GM04504 (cell line): ENCODE data around the gene TNFRSF6B.
"Not testable (repeated sequence)": the region's sequence is repeated elsewhere in the genome, so short reads cannot be mapped to it uniquely, and the experiment has no call there.

ENCODE experiments used
- DNase-seq: peaks from one replicate; pipeline ENCODE4 v3.0.0-alpha.2; 2012; ENCODE audit warnings: low read depth

The TNFRSF6B gene, protein sequence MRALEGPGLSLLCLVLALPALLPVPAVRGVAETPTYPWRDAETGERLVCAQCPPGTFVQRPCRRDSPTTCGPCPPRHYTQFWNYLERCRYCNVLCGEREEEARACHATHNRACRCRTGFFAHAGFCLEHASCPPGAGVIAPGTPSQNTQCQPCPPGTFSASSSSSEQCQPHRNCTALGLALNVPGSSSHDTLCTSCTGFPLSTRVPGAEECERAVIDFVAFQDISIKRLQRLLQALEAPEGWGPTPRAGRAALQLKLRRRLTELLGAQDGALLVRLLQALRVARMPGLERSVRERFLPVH

DNA sequence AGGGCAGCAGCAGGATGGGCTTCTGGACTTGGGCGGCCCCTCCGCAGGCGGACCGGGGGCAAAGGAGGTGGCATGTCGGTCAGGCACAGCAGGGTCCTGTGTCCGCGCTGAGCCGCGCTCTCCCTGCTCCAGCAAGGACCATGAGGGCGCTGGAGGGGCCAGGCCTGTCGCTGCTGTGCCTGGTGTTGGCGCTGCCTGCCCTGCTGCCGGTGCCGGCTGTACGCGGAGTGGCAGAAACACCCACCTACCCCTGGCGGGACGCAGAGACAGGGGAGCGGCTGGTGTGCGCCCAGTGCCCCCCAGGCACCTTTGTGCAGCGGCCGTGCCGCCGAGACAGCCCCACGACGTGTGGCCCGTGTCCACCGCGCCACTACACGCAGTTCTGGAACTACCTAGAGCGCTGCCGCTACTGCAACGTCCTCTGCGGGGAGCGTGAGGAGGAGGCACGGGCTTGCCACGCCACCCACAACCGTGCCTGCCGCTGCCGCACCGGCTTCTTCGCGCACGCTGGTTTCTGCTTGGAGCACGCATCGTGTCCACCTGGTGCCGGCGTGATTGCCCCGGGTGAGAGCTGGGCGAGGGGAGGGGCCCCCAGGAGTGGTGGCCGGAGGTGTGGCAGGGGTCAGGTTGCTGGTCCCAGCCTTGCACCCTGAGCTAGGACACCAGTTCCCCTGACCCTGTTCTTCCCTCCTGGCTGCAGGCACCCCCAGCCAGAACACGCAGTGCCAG is at the start of gene TNFRSF6B:
TSS of gene TNFRSF6B (plus strand) at position 25 of the 729 bp plus-strand sequence. CDS start at position 141, 116 bp downstream.
- DNase-seq, result no peak

DNA sequence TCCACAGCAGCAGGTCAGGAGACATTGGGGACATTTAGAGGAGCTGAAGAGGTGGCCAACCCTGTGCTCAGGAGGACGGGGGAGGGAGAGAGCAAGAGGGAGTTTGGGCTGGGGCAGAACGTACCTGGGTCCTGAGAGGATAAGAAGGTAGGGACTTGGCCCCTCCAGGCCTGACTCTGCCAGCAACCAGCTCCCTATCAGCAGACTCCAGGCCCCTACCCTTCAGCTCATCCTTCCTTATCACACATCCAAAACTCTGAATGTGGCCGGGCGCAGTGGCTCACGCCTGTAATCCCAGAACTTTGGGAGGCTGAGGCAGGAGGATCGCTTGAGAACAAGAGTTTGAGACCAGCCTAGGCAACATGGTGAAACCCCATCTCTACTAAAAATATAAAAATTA is 48.3 kb upstream of the TNFRSF6B start:
- no peak for DNase-seq

DNA sequence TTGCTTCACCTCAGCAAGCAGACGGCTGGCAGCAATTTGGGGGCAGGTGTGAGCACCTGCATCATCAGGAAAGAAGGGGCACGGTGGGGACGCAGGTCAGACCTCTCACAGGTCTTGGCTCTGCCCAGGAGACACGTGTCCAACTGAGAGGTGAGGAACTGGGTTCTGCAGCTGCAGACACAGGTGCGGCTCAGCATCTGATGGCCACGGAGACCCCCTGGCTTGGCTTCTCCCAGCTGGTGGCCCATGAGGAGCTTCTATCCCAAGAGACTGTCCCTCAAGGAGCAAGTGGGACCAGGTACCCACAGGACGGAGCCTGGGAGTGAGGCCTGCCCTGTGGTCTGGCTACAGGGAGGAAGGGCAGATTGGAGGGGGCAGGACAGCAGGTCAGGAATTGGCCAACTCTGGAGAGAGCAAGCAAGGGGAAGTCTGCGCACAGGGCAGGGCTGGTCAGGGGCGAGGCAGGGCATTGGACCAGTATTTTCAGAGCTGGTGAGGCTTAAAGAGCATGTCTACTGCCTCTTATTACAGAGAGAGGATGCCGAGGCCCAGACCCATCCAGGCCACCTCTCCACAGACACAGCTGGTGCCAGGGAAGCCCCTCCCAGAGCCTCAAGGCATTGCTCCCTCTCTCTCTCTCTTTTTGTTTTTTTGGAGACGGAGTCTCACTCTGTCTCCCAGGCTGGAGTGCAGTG is 47.4 kb upstream of the TNFRSF6B start:
- DNase-seq, result no peak

DNA sequence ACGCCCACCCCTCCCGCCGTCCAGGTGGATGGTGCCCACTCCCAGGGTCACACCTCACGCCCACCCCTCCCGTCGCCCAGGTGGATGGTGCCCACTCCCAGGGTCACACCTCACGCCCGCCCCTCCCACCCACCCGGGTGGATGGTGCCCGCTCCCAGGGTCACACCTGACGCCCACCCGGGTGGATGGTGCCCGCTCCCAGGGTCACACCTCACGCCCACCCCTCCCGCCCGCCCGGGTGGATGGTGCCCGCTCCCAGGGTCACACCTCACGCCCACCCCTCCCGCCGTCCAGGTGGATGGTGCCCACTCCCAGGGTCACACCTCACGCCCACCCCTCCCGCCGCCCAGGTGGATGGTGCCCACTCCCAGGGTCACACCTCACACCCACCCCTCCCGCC is 46.0 kb upstream of the TNFRSF6B start:
- not testable (repeated sequence) for DNase-seq

DNA sequence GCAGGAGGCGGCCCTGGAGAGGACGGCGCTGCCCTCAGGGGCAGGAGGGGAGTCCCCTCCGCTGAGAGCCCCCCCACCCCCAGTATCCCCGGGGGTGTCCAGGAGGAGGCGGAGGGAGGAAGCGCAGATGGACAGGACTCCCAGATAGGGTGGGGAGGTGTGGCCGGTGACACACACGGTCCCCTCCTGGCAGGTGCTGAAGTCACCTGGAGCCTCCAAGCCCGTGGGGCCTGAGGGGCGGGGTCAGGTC is 44.6 kb upstream of the TNFRSF6B start:
- no peak for DNase-seq

DNA sequence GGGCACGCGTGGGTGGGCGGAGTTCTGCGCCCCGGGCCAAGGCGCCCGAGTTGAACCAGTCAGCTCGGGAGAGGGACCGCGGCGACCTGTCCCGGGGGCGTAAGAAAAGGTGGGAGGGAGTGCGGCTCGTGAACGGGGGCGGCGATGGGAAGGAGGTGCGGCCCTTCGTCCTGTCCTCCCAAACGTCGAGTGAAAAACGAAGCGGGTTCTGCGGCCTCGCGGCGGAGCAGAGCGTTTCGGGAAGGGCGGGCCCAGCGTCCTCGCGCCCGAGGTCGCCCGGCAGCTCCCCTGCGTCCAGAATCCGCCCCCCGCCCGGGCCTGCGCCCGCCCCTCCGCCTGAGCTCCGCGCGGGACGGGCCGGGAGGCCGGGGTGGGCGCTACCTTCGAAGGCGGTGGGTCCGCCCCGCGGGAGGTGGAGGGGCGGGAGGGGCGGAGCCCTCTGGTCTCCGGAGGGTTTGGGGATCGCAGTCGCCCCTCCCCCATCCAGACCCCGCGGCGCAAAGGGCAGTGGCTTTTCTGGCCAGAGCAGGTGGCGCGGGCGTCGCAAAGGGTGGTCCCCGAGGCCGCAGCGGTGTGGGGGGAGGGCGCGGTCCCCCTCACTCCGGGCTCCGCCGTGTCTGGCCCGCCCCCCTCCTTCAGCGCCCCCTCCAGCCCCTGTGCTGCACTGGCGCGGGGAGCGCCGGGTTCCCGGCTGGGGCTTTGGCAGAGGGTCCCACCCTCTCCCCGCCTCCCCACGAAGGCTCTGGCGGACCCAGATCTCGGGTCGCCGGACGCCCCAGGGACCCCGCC is 44.1 kb upstream of the TNFRSF6B start:
- no peak for DNase-seq

DNA sequence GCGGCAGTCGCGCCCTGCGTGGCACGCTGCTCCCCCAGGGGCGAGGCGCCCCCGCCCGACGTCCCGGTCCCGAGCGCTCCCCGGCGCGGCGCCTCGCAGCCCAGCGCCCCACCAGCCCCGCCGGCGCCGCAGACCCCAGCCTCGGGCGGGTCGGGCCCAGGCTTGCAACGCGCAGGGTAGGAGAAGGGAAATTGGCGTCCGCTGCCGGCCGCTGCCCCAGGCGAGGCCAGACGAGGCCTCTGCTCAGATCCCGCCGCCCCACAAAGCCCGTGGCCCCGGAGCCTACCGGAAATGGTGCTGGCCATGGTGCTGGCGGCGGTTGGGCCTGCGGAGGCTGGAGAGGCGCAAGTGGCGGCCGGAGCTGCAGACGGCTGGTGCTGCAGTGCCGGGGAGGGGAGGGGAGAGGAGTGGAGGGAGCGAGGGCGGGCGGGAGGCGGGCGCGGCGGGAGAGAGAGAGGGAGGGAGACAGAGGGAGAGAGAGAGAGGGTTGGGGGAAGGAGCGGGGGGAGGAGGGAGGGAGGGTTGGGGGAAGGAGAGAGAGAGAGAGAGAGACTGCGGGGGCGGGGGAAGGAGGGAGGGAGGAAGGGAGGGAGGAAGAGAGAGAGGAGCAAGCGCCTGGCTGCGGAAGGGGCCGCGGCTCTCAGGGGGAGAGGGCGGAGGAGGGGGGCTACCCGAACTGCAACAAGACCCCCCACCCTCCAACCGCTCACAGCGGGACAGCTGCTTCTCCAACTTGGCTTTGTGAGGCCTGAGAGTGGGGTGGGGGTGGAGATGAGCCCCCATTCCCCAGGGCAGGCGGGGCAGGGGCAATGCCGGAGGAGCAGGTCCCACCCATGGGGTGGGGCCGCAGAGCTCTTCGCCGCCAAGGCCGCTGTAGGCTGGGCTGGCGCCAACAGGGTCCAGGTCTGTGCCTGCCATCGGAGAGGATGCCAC is 43.1 kb upstream of the TNFRSF6B start, which contains the start of gene STMN3:
TSS of gene STMN3 (minus strand) at position 384 of the 933 bp plus-strand sequence. CDS start at position 305, 79 bp downstream.
- peak; percentile 49 for DNase-seq

DNA sequence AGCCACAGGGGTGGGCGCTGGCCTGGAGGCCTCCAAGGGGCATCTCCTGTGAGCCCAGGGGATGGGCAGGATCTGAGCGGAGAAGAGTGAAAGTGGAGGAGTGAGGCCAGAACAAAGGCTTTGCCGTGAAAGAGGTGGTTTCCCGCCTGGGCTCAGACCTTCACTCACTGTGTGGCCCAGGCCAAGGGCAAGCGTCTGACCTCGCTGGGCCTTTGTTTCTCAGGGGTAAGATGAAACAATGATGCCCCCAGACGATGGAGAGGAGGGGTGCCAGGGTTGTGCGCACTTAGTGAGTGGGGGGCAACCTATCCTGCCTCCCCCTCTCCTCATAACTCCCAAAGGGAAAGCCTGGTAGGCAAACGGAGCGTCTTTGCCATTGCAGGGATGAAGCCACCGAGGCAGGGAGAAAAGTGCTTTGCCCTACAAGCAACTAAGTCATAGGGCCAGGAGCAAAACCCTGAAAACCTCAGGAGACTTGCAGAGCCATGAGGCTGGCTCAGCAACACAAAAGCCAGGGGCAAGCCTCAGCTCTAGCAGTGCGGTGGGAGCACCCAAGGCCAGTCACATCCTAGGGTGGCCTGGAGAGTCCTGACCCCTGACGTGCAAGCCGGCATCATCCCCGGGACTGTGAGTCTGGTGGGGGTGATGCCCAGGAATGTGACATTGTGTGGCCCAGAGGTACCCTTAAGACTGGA is 42.3 kb upstream of the TNFRSF6B start:
- no peak for DNase-seq

DNA sequence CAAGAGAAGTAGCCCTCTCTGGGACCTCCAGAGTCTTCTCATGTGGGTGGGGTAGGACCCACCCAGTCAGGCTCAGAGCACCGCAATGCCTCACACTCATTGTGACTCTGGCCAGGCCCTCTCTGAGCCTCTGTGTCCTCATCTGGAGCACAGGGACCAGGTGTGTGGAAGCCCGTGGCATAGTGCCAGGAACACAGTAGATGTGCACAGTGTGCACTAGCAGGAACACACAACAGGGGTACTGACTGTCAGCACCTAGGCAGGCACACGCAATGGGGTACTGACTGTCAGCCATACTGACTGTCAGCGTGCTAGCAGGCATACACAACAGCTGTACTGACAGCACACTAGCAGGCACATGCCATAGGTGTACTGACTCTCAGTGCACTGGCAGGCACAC is 41.2 kb upstream of the TNFRSF6B start:
- DNase-seq, result no peak

DNA sequence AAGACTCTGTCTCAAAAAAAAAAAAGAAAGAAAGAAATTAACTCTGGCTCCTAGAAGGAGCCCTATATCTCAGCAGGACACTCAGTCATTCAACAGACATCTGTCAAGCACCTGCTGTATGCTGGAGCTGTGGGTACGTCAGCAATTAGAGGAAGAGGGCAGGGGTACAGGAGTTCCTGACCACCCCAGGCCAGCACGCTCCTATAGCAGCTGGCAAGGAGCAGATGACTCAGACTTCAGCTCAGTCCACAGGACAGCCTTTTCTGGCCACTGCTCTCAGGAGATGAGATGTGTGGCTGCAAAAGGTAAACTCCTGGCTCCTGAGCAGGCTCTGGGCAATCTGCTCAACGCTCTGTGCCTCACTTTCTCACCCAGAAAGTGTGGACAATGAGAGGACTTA is 40.0 kb upstream of the TNFRSF6B start:
- DNase-seq, result no peak

DNA sequence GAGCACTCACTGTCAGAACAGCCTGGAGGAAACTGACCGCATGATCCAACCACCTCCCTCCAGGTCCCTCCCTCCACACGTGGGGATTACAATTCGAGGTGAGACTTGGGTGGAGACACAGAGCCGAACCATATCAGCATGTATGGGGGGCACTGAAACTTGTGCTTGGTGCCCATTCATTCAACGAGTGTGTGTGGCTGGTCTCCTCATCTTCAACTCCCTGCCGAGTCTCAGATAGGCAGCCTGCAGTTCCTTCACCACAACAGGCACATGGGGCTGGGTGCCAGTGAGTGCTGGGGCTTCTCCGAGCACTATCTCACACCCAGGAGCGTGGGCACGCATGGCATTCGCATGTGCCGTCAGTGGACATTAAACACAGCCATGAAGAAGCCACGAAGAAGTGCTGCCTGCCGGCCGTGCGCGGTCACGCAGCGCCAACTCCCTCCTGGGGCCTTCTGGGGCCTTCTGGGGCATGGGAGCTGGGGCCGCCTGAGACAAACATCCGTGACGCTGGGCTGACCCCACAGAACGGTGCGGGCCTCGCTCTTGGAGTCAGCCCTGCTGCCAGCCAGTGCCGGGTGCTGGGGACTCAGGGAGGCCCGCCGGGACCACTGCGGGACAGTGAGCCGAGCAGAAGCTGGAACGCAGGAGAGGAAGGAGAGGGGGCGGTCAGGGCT is 39.1 kb upstream of the TNFRSF6B start:
- no peak for DNase-seq

DNA sequence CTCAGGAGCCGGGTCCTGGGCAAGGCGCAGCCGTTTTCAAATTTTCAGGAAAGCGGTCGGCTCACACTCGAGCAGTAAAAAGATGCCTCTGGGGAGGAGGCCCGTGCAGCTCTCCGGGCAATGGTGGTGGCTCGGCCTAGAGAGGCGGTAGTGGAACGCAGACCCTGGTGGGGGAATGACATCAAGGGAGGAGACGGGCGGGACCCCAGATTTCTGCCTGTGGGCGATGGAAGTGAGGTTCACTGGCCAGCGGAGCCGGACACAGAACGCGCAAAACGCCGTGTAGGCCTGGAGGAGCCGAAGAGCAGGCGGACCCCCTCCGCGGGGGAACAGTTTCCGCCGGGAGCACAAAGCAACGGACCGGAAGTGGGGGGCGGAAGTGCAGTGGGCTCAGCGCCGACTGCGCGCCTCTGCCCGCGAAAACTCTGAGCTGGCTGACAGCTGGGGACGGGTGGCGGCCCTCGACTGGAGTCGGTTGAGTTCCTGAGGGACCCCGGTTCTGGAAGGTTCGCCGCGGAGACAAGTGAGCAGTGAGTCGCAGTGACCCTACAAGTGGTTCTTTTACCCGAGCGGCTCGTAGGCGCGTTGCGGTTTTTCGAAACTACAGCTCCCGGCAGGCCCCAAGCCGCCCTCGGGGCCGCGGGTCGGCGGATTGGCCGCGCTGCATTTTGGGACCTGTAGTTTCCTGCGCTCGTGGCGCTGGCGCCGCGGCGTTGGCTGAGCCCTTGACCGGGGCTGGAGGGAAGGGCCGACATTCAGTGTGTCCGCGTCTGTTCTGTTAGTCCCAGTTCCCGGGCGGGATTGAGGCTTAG is 38.3 kb upstream of the TNFRSF6B start, which contains the start of gene RTEL1:
TSS of gene RTEL1 (plus strand) at position 376 of the 812 bp plus-strand sequence. CDS start 1,091 bp downstream, outside the sequence.
- DNase-seq, result peak; percentile 81

DNA sequence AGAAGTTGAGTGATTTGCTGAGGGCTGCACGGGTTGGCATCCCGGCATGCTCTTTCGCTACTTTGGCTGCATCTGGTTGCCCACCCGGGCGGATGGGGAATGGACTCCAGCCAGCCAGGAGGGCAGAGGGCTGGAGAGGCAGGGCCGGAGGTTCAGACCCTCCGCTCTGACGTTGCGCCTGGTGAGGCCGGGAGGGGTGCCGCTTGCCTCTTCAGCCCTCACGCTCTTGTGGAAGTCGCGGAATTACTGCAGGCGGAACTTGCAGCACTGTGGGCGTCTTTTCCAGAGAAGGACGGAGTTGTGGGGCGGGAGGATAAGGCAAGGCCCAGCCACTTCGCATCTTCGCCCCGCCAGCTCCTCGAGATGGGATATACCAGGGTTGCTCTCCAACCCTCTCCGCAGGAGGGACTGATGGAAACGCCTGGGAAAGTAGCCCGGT is 37.7 kb upstream of the TNFRSF6B start:
- no peak for DNase-seq

DNA sequence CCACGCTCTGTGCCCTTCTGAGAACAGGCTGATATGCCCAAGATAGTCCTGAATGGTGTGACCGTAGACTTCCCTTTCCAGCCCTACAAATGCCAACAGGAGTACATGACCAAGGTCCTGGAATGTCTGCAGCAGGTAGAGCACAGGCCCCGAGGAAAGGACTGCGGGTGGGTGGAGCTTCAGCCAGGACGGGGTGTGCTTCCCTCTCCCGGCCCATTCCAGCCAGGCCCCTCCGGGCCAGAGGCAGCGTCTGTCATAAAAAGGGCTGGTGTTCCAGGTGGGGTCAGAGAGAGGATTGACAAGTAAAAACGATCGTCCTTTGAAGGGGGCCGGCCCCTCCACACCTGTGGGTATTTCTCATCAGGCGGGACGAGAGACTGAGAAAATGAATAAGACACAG is 37.1 kb upstream of the TNFRSF6B start:
- no peak for DNase-seq

DNA sequence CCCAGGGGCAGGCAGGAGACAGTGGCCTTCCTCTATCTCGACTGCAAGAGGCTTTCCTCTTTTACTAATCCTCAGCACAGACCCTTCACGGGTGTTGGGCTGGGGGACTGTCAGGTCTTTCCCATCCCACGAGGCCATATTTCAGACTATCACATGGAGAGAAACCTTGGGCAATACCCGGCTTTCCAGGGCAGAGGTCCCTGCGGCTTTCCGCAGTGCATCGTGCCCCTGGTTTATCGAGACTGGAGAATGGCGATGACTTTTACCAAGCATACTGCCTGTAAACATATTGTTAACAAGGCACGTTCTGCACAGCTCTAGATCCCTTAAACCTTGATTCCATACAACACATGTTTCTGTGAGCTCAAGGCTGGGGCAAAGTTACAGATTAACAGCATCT is 36.3 kb upstream of the TNFRSF6B start:
- not testable (repeated sequence) for DNase-seq

DNA sequence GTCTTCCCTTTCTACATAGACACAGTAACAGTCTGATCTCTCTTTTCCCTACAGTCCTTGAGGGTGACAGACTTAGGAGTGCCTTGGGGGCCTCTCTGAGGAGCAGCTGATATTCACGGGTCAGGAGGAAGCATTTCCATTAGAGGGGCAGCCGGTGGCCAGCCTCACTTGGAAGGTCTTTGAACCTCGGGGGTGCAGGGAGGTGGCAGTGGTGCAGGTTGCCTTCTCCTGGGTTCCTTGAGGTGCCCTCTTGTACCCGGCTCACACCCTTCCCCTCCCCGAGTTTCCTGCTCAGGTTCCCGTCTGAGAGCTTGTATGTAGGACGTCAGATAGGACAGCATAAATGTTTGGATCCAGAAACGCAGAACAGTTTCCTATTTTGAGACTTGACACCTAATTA is 35.8 kb upstream of the TNFRSF6B start:
- no peak for DNase-seq

DNA sequence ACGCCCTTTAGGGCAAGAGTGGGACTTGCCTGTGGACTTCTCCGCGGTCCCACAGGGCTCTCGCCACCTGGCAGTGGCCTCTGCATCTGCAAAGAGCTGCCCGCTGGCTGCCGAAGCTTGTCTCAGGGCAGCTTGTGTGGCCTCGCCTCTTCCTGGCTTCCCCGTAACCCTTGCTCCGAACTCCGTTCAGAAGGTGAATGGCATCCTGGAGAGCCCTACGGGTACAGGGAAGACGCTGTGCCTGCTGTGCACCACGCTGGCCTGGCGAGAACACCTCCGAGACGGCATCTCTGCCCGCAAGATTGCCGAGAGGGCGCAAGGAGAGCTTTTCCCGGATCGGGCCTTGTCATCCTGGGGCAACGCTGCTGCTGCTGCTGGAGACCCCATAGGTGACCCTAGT is 35.3 kb upstream of the TNFRSF6B start:
- no peak for DNase-seq

DNA sequence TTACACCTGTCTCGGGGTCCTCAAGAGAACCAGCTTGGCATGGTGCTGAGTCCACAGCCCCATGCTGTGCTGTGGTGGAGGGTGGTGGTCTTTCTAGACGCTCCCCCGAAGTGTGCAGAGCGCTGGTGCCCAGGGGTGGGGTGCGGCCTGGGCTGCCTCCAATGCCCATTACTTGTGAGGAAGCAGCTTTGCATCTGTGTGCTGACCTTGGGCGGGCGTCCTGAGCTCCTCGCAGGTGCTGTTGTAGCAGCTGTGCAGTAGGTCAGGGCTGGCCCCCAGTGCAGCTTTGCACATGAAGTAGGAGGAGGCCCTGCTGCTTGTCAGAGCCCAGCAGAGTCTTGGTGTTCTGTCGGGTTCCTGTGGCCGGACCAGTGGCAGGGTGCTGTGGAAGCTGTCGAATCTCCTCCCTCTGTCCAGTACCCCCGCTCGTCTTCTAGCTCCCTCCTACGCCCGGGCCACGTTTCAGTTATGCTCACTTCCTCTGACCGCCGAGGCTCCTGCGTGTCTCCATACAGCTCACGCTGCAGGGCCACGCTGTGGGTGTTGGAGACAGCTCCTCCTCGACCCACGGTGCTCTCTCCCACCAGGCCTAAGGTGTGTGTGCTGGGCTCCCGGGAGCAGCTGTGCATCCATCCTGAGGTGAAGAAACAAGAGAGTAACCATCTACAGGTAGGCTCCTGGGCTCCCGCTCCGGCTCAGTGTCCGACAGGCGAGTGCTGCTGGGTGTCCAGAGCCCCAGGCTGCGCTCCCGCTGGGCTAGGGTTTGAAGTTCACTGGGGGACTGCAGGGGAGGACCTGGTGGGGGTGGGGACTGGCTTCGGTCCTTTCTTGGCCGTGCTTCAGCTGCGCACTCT is 34.3 kb upstream of the TNFRSF6B start:
- DNase-seq, result no peak
